SK-N-SH (cell line): ENCODE measurements around the gene STX5. TPM values are rescaled to one million over a fixed set of nuclear protein-coding genes. Genes with fewer than 3 reads are reported as not detected.
"Not testable (repeated sequence)": the region's sequence is repeated elsewhere in the genome, so short reads cannot be mapped to it uniquely, and the experiment has no call there.

ENCODE experiments used
- CTCF ChIA-PET: fragments of 300-600, 350-600 bp; formaldehyde crosslinking; extraction: SDS; loops from one replicate; lab custom pipeline; 2021; lab: Yijun Ruan, JAX
- POLR2A ChIA-PET: fragments of 350-600 bp; sonication (Branson Sonifier 250); formaldehyde crosslinking; extraction: SDS; loops from one replicate; lab custom pipeline; 2020; ENCODE audit warnings: antibody characterized with exemption, inconsistent platforms; lab: Yijun Ruan, JAX
- DNase-seq: peaks from one replicate; pipeline ENCODE4 v3.0.0; 2012
- H2AFZ ChIP-seq: fragments of 200-600 bp; sonication (generic); 2 replicates; pipeline ENCODE4 v1.8.1; 2016; ENCODE audit warnings: antibody characterized with exemption, mild to moderate bottlenecking, low read depth
- H3F3A ChIP-seq: fragments of 200-600 bp; sonication (generic); replicated peaks from 2 replicates; pipeline ENCODE3; 2016; ENCODE audit warnings: antibody characterized with exemption, mild to moderate bottlenecking; ENCODE audit not compliant: insufficient read depth
- H3K27ac ChIP-seq, 2 experiments: fragments of 200-500 bp in 1 of 2; fragments of 200-600 bp in 1 of 2; sonication (Bioruptor generic) in 1 of 2; sonication (generic), shearing (Covaris generic) in 1 of 2; 2 replicates each; pipeline versions ENCODE4 v1.5.1 to v1.6.1; 2014 to 2016; ENCODE audit warnings: low read depth in 2 of 2, inconsistent platforms in 1 of 2, low read length in 1 of 2, mild to moderate bottlenecking in 1 of 2, mixed read lengths in 1 of 2
- H3K27me3 ChIP-seq: fragments of 200-600 bp; sonication (generic), shearing (Covaris generic); 2 replicates; pipeline ENCODE4 v1.6.1; 2016; ENCODE audit warnings: mixed run types; ENCODE audit not compliant: insufficient read depth
- H3K36me3 ChIP-seq, 2 experiments: fragments of 200-500 bp in 1 of 2; fragments of 200-600 bp in 1 of 2; sonication (Bioruptor generic) in 1 of 2; sonication (generic) in 1 of 2; replicated peaks in 1 of 2; 2 replicates each; pipeline versions ENCODE3 to v1.5.1; 2014 to 2016; ENCODE audit warnings: low read length in 1 of 2, mild to moderate bottlenecking in 1 of 2; ENCODE audit not compliant: insufficient read depth in 2 of 2, control insufficient read depth in 1 of 2
- H3K4me1 ChIP-seq, 2 experiments: fragments of 200-500 bp in 1 of 2; fragments of 200-600 bp in 1 of 2; sonication (Bioruptor generic) in 1 of 2; sonication (generic), shearing (Covaris generic) in 1 of 2; 2 replicates each; pipeline versions ENCODE4 v1.5.1 to v1.6.1; 2014 to 2016; ENCODE audit warnings: low read depth in 1 of 2, low read length in 1 of 2, mixed run types in 1 of 2; ENCODE audit not compliant: insufficient read depth in 2 of 2, control insufficient read depth in 1 of 2
- H3K4me2 ChIP-seq: fragments of 200-600 bp; sonication (generic), shearing (Covaris generic); 2 replicates; pipeline ENCODE4 v1.6.1; 2017; ENCODE audit warnings: mixed run types
- H3K4me3 ChIP-seq, 2 experiments: fragments of 200-500 bp in 1 of 2; fragments of 200-600 bp in 1 of 2; sonication (Bioruptor generic) in 1 of 2; sonication (generic), shearing (Covaris generic) in 1 of 2; 2 replicates each; pipeline versions ENCODE4 v1.5.1 to v1.8.1; 2014 to 2016; ENCODE audit warnings: low read depth in 2 of 2, inconsistent platforms in 1 of 2, low read length in 1 of 2, mild to moderate bottlenecking in 1 of 2, mixed read lengths in 1 of 2, moderate library complexity in 1 of 2
- H3K79me2 ChIP-seq: fragments of 200-600 bp; sonication (generic); 2 replicates; pipeline ENCODE4 v1.8.1; 2017; ENCODE audit warnings: mild to moderate bottlenecking; ENCODE audit not compliant: insufficient read depth
- H3K9ac ChIP-seq: fragments of 200-600 bp; sonication (generic); 2 replicates; pipeline ENCODE4 v1.6.1; 2017; ENCODE audit warnings: mixed run types
- H3K9me2 ChIP-seq: fragments of 200-600 bp; sonication (generic); 2 replicates; pipeline ENCODE4 v1.6.1; 2017; ENCODE audit warnings: mixed run types
- H3K9me3 ChIP-seq: fragments of 200-600 bp; sonication (generic); 2 replicates; pipeline ENCODE4 v1.6.1; 2017; ENCODE audit warnings: mixed run types, mild to moderate bottlenecking, moderate library complexity
- H4K20me1 ChIP-seq: fragments of 200-600 bp; sonication (generic); 2 replicates; pipeline ENCODE4 v1.6.1; 2017; ENCODE audit warnings: mild to moderate bottlenecking, mixed run types; ENCODE audit not compliant: insufficient read depth
- CHD2 ChIP-seq: fragments of 150-350 bp; IDR thresholded peaks from 2 replicates; pipeline ENCODE4 v1.6.1; 2018; ENCODE audit warnings: low read length; ENCODE audit not compliant: partially characterized antibody
- ELF1 ChIP-seq: IDR thresholded peaks from 2 replicates; pipeline ENCODE4 v1.4.0; 2012
- EP300 ChIP-seq, 2 experiments: IDR thresholded peaks; 2 replicates each; pipeline versions ENCODE4 v1.4.0 to v1.6.1; 2012; ENCODE audit warnings: borderline replicate concordance in 1 of 2, low read depth in 1 of 2, low read length in 1 of 2
- EZH2phosphoT487 ChIP-seq: fragments of 200-600 bp; sonication (generic); IDR thresholded peaks from 2 replicates; pipeline ENCODE4 v1.6.1; 2017; ENCODE audit warnings: low read depth, mixed run types, mild to moderate bottlenecking, antibody characterized with exemption, moderate library complexity, borderline replicate concordance
- FOXM1 ChIP-seq: IDR thresholded peaks from 2 replicates; pipeline ENCODE4 v1.4.0; 2012; ENCODE audit warnings: low read depth, mild to moderate bottlenecking
- GABPA ChIP-seq: IDR thresholded peaks from 2 replicates; pipeline ENCODE4 v1.4.0; 2012; ENCODE audit warnings: low read depth, mild to moderate bottlenecking
- GATA2 ChIP-seq: sonication (generic); formaldehyde crosslinking; IDR thresholded peaks from 2 replicates; pipeline ENCODE4 v1.5.0; 2020; ENCODE audit warnings: mild to moderate bottlenecking, missing genetic modification reagents
- MEF2A ChIP-seq: IDR thresholded peaks from 2 replicates; pipeline ENCODE4 v1.4.0; 2012; ENCODE audit warnings: low read depth, borderline replicate concordance
- NFIC ChIP-seq: IDR thresholded peaks from 2 replicates; pipeline ENCODE4 v1.4.0; 2012; ENCODE audit warnings: borderline replicate concordance
- POLR2AphosphoS5 ChIP-seq: IDR thresholded peaks from 2 replicates; pipeline ENCODE4 v1.6.1; 2012; ENCODE audit warnings: low read depth, low read length
- RCOR1 ChIP-seq: fragments of 150-350 bp; IDR thresholded peaks from 2 replicates; pipeline ENCODE4 v1.6.1; 2017; ENCODE audit warnings: antibody characterized with exemption, low read length
- TAF1 ChIP-seq: IDR thresholded peaks from 2 replicates; pipeline ENCODE4 v1.6.1; 2012; ENCODE audit warnings: low read depth, mild to moderate bottlenecking, low read length, moderate library complexity, borderline replicate concordance
- WGBS: methylation state at CpG from one replicate; pipeline ENCODE4 v1.1.6; 2017; ENCODE audit warnings: low lambda C conversion rate; 5-methylcytosine and 5-hydroxymethylcytosine counted together
- polyA plus RNA-seq, 3 experiments: library from polyadenylated mRNA; depleted of rRNA; stranded (reverse); fragments of >200 nt; gene quantifications; 2 replicates each; pipeline ENCODE4 v1.2.3, GENCODE V29; 2012
- TF ChIP-seq, protein P1 (sequence below): fragments of 200-600 bp; sonication (generic); IDR thresholded peaks from 2 replicates; pipeline ENCODE4 v1.6.1; 2017; ENCODE audit warnings: antibody characterized with exemption, mild to moderate bottlenecking, moderate library complexity
- TF ChIP-seq, protein P2 (sequence below): IDR thresholded peaks from 2 replicates; pipeline ENCODE4 v1.4.0; 2012; ENCODE audit warnings: low read depth, borderline replicate concordance

The STX5 gene
- polyA plus RNA-seq, 1 of the 3 experiments (the other 2 are of a cell fraction) = 24.2 TPM

DNA sequence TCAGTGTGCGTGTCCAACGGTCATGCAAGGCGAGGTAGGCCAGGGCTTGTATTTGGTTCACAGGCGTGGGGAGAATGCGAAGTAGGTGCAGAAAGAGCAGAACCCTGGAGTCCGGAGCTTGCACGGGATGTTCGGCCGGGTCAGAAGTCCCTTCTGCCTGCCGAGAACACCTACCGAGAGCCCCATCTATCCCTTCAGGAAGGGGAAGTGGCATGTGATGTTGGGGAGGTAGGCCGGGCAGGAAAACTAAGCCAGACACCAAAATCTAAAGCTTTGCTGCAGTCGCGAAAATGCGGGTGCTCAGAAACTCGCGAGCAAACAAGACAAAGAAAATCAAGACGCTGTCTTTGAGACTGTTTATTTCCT is 61.1 kb downstream of the STX5 start (continued):
- TF ChIP-seq, protein P1, sequence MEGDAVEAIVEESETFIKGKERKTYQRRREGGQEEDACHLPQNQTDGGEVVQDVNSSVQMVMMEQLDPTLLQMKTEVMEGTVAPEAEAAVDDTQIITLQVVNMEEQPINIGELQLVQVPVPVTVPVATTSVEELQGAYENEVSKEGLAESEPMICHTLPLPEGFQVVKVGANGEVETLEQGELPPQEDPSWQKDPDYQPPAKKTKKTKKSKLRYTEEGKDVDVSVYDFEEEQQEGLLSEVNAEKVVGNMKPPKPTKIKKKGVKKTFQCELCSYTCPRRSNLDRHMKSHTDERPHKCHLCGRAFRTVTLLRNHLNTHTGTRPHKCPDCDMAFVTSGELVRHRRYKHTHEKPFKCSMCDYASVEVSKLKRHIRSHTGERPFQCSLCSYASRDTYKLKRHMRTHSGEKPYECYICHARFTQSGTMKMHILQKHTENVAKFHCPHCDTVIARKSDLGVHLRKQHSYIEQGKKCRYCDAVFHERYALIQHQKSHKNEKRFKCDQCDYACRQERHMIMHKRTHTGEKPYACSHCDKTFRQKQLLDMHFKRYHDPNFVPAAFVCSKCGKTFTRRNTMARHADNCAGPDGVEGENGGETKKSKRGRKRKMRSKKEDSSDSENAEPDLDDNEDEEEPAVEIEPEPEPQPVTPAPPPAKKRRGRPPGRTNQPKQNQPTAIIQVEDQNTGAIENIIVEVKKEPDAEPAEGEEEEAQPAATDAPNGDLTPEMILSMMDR = no peak
- TF ChIP-seq TAF1 = no peak

DNA sequence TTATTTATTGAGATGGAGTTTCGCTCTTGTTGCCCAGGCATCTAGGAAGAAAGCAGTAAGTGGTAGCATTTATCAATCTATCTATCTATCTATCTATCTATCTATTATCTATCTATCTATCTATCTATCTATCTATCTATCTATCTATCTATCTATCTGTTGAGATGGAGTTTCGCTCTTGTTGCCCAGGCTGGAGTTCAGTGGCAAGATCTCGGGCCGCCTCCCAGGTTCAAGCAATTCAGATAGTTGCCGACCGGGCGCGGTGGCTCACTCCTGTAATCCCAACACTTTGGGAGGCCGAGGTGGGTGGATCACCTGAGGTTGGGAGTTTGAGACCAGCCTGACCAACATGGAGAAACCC is 71.0 kb downstream of the STX5 start:
- peaks cover 11% of the 10 kb centered on the region for H3F3A ChIP-seq
- peak overlapping the region; percentile 19 to 95; a peak in 3 of 4 replicates for H3K4me3 ChIP-seq
- peak overlapping the region; percentile 99 for H3K4me2 ChIP-seq
- peak overlapping the region; percentile 82; the same call in 1 of the 2 replicates for H3K9ac ChIP-seq
- not testable (repeated sequence) for H4K20me1 ChIP-seq, H3K9me3 ChIP-seq, H3K9me2 ChIP-seq, DNase-seq, H3K27me3 ChIP-seq, H3K27ac ChIP-seq
- H2AFZ ChIP-seq = peak overlapping the region; percentile 96
- 37% methylated on average over 9 of the region's 9 CpGs for WGBS
- ChIA-PET CTCF (interaction anchor here (0.9 to 2.0 kb wide), 5 partner anchors 9 to 121 kb away, joined by 3 to 10 read pairs (median 4); partner anchors contain the start of genes SLC3A2 and TTC9C), POLR2A (interaction anchor here (0.6 to 1.6 kb wide), 3 partner anchors 8 to 81 kb away, joined by 3 to 8 read pairs (median 3); partner anchors contain the start of gene TAF6L)
- peaks cover 10 to 12% of the 10 kb centered on the region in 2 experiments; a peak in 3 of 4 replicates for H3K4me1 ChIP-seq
- peaks cover 23% of the 10 kb centered on the region for H3K79me2 ChIP-seq
- TF ChIP-seq GATA2 = peak; percentile 37; the same call in 1 of the 2 replicates
- H3K36me3 ChIP-seq = peaks cover 8 to 11% of the 10 kb centered on the region in 2 experiments

DNA sequence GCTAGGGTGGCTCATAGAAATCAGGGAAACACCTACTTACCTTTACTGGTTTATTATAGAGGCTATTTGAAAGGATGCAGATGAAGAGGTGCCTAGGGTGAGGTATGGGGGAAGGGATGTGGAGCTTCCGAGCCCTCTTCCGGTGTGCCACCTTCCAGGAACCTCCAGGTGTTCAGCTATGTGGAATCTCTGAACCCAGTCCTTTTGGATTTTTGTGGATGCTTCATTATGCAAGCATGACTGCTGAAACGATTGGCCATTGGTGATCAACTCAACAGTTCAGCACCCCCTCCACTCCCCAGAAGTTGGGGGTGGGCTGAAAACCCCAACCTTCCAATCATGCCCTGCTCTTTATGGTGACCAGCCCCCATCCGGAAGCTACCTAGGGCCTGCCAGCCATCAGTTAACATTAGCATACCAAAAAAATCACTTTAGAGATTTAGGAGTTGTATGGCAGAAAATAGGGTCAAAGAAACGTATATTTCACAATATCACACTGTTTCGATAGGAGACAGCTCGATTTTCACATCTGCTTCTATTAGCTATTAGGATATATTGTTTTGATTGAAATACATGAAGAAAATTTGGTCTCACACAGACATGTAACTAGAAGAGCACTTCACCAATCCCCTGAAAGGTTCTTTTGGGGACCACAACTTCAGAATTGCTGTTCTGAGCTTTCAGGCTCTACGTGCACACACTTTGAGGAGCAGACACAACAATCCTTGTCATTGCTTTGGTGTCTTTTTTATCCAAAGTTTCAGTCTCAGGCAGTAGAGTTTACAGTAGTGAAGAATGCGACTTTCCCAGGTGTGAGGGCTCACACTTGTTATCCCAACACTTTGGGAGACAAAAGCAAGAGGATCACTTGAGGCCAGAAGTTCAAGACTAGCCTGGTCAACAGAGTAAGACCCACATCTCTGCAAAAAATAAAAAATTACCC is 73.7 kb downstream of the STX5 start:
- H3K4me1 ChIP-seq = peaks cover 14 to 16% of the 10 kb centered on the region in 2 experiments
- no peak overlapping the region for H3K27ac ChIP-seq
- H3K9me3 ChIP-seq = no peaks in the 10 kb centered on the region
- H3K4me3 ChIP-seq = no peak overlapping the region
- no peak overlapping the region for H3K4me2 ChIP-seq
- no peaks in the 10 kb centered on the region for H3K27me3 ChIP-seq
- H4K20me1 ChIP-seq = no peaks in the 10 kb centered on the region
- TF ChIP-seq FOXM1 (no peak), GABPA (no peak), EP300 (IDR thresholded peaks at IDR 0.05; ENCODE audit: borderline replicate concordance in 1 of 2, low read depth in 1 of 2, low read length in 1 of 2) (no peak), RCOR1 (no peak), MEF2A (no peak), POLR2AphosphoS5 (no peak), CHD2 (no peak), EZH2phosphoT487 (no peak), ELF1 (no peak), NFIC (no peak)
- TF ChIP-seq, protein P2, sequence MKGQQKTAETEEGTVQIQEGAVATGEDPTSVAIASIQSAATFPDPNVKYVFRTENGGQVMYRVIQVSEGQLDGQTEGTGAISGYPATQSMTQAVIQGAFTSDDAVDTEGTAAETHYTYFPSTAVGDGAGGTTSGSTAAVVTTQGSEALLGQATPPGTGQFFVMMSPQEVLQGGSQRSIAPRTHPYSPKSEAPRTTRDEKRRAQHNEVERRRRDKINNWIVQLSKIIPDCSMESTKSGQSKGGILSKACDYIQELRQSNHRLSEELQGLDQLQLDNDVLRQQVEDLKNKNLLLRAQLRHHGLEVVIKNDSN = no peak
- H3K9ac ChIP-seq = no peak overlapping the region
- ChIA-PET POLR2A (no interaction called here), CTCF (interaction anchor here (1.2 to 2.6 kb wide), 3 partner anchors 11 to 46 kb away, joined by 3 to 10 read pairs (median 3); partner anchors contain the start of gene TMEM179B)
- H3K79me2 ChIP-seq = peaks cover 18% of the 10 kb centered on the region
- no peaks in the 10 kb centered on the region for H3K9me2 ChIP-seq
- H2AFZ ChIP-seq = no peak overlapping the region
- peaks cover 21% of the 10 kb centered on the region for H3F3A ChIP-seq
- 91% methylated on average over 8 of the region's 9 CpGs for WGBS
- DNase-seq = no peak
- peaks cover 0 to 3% of the 10 kb centered on the region in 2 experiments for H3K36me3 ChIP-seq
